Left cardiac atrium (tissue), 4 donors: ENCODE measurements around the gene OR2W3. TPM values are rescaled to one million over a fixed set of nuclear protein-coding genes. Genes with fewer than 3 reads are reported as not detected.

ENCODE experiments used
- ATAC-seq, 2 donors: fragments of 200-7000 bp; cut with Tn5 transposase; one replicate each; pipeline ENCODE4 v1.9.1; 2020; ENCODE audit warnings: mild to moderate bottlenecking in 2 of 2, moderate library complexity in 2 of 2
- DNase-seq: peaks from one replicate; pipeline ENCODE4 v3.0.0-alpha.2; 2020
- intact Hi-C, 2 donors: fragments of 100-400 bp; cut with DNase I; formaldehyde crosslinking; loops; one replicate each; pipeline versions ENCODE4 v1.14.1 to v1.15.1; 2022 to 2023
- long read RNA-seq: library from polyadenylated mRNA; unstranded; transcript quantifications from one replicate; pipeline ENCODE4 v2.0.0, GENCODE V29; 2021
- total RNA-seq, 2 donors: library from RNA; stranded (reverse); fragmentation: NEBNext Ultra II Directional; extraction: Animal tissue kit (Norgen Biotek cat#: 25700); gene quantifications; one replicate each; pipeline ENCODE4 v1.2.1, GENCODE V29; 2021
- donor health status: DM: no; HTN: yes; CAD: no.
- donor health status: DM: no; HTN: yes; CAD: no; lungs with severe emphysema.
- donor health status: DM: yes; HTN: yes; CAD: no.
- donor health status: Dilated cardiomyopathy.

Gene OR2W3
- total RNA-seq, result under 1 TPM in 1 of 2 donors, not detected in 1; 0.26 TPM
- long read RNA-seq, result 0 reads

DNA sequence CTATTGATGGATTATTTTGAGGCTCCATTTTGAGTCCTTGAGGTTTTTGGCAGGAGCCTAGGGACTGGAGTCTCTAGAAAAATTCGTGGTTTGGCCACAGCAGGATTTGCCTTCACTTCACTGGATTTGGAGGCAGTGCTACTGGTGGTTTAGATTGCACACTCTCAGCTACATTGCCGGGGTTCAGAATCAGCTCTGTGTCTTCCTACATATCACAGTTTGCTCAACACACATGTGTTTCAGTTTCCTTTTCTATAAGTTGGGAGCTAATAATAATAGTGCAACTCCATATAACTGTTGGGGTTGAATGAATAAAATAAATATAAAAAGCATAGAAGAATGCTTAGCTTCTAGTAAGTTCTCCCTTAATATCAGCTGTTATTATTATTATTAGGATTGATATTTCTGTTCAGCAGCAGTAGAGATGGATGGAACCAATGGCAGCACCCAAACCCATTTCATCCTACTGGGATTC is at the start of gene OR2W3:
OR2W3 (plus strand) TSS at position 425 of the 475 bp plus-strand sequence; CDS start at position 425, 0 bp downstream.
- ATAC-seq (no peak), DNase-seq (no peak)
- intact Hi-C loops, result no loop called here

DNA sequence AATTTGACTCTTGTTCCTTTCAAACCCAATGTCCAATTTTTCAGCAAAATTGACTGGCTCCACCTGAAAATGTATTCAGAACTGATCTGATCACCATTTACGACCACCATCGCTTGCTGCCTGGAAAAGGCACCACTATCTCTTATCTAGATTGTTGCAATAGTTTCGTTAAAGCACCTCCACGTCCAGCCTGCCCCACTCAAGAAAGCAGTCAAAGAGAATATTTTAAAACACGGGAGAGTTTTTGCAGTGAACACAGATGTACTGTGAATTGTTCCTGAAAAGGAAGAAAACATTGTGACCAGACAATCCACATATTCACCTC is 49.7 kb upstream of the OR2W3 start:
- DNase-seq (no peak), ATAC-seq (no peak)
- intact Hi-C loops, result no loop called here

DNA sequence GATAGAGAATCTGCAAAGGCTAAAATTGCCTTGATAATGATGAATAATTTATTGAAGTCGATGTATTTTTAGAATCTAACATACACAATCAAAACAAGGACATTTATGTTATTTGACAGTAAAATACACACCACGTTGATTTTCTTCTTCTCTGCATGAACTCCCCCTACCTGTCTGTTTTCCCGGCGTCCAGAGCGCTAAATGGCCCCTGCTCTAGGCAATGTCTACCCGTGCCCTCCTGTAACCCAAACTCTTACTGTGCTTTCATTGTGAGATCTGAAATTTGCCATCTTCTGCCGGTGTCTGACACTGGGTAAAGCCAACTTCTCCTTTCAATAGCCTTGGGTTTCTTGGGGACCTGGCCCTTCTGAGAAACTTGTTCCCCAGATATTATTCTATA is 47.0 kb upstream of the OR2W3 start:
- intact Hi-C loops, result no loop called here
- DNase-seq, result no peak
- no peak for ATAC-seq

DNA sequence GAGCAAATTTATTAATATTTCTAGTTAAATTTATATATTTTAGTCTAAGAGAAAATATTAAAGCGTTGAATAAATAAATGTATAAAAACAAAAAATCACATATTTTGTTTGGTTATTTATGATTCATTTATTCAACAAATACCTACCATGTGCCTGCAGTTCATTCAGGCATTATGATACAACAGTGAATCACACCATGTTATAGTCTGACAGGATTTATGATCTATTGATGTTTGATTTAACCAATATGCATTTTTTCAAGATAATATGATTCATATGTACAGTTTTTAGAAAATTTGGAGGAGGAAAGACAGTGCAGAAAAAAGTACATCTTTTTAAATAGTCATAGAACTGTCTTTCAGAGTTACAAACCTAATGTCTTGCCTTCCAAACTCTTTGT is 45.8 kb upstream of the OR2W3 start:
- DNase-seq (no peak), ATAC-seq (no peak)
- intact Hi-C loops, result no loop called here

DNA sequence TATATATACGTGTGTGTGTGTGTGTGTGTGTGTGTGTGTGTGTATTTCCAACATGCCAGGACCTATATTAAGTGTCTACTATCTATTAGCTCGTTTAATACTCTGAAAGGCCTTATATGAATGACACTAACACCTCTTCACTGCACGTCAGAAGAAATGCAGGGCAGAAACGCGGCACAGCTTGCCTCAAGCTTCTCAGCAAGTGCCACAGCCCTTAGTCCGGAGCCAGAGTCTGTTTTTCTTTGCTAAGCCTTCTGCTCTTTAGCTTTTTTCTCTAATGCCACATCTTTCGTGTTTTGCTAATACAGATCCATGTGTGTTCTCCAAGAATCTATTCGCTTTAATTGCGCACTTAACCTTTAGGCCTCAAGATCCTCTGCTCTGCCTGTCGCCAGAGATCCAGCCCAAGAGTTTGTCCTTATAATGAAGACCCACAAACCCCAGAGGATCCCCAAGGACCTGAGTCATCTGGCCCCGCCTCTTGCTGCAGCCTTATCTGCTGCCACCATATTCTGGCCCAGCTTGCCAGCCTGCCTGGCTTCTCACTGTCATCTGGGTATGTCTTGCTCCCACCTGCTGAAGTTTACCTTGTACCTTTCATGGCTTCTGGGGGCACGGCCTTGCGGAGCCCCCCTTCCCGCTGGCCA is 40.4 kb upstream of the OR2W3 start:
- DNase-seq, result no peak
- ATAC-seq, result no peak
- intact Hi-C loops, result no loop called here

DNA sequence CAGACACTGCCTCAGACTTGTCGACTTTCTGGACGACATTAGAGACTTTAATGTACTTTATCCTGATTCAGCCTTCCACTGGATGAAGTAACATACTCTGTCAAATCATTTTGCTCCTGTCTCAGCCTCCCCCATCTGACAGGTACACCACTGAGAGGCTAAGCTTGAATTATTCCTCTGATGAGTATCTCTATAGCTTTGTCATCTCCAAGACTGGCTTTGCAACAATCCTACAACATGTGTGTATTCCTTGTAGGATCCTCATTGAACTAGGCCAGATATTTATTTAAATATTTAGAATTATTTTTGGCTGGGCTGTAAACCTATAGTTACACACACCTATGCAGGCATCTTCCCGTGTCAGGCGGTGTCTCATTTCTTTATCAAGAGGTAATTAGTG is 39.5 kb upstream of the OR2W3 start:
- intact Hi-C loops, result no loop called here
- no peak for ATAC-seq
- no peak for DNase-seq

DNA sequence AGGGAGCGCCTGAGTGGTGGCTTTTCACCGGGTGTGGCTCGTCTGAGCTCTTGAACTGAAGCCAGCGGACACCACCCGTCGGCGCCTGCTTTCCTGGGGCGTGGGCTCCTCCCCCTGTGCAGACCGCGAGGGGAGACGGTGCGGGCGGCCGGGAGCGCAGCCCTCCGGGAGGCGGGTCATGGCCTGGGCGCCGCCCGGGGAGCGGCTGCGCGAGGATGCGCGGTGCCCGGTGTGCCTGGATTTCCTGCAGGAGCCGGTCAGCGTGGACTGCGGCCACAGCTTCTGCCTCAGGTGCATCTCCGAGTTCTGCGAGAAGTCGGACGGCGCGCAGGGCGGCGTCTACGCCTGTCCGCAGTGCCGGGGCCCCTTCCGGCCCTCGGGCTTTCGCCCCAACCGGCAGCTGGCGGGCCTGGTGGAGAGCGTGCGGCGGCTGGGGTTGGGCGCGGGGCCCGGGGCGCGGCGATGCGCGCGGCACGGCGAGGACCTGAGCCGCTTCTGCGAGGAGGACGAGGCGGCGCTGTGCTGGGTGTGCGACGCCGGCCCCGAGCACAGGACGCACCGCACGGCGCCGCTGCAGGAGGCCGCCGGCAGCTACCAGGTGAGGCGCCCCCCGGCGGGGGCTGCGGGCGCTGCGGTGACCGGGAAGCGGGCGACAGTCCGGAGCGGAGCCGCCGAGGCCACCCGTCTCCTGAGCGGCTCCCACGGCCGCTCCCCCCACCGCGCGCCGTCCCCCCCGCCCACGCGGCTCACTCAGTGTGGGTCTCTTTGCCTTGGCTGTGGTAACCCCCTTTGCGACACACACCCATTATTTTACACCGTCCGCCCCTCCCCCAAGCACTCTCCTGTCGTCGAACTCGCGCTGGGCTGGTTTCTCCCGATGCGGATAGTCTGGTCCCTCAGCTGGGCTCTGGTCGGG is 38.1 kb upstream of the OR2W3 start, which contains the start of gene TRIM58:
TRIM58 (plus strand) TSS at position 119 of the 916 bp plus-strand sequence; CDS start at position 179, 60 bp downstream.
- ATAC-seq (peak in 1 of 2 donors; percentile 79), DNase-seq (peak; percentile 26)
- intact Hi-C loops, result no loop called here

DNA sequence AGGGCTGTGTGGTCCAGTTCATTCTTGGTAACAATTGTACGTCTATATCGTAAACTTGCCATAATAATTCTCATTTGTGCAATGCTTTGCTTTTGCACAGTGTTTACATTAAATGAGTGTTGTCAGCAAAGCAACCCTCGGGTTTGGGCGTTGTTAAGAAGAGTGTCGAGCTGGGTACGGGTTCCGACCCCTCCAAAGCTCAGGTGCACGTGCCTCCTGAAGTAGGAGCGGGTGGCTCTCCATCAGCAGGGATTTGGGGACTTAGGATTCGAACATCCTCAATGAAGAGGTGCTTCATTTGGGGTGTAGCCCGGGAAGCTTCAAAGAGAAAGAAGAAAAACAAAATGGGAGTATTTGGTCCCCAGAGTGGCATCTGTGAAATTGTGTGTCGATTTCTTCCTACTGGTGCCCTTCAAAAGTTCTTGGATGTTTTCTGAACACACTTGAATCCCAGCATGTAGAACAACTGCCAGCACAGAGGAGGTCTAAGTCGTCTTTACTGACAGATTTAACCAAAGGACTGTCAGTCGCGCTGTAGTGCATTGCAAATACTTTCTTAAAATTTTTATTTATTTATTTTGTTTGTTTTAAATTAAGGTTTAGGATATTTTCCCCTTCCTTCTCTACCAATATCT is 37.3 kb upstream of the OR2W3 start:
- intact Hi-C loops, result no loop called here
- no peak for DNase-seq
- no peak for ATAC-seq

DNA sequence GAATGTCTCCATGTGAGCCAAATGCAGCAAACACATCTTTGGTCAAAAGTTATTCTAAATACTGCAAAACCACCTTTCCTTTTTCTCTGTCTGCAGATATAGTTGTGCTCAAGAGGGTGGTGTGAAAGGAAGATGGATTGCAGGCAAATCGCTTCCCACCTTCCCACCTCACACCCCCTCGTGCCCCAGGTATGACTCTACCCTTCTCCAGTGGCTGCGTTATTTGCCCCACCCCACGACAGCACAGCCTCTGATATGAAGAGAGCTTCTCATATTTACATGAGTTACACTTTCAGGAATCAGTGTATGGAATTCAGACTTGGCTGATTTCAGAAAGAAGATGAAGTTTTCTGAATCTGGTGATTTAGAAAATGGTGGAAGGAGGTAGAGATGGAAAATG is 32.6 kb upstream of the OR2W3 start:
- ATAC-seq, result no peak
- no peak for DNase-seq
- intact Hi-C loops, result no loop called here

DNA sequence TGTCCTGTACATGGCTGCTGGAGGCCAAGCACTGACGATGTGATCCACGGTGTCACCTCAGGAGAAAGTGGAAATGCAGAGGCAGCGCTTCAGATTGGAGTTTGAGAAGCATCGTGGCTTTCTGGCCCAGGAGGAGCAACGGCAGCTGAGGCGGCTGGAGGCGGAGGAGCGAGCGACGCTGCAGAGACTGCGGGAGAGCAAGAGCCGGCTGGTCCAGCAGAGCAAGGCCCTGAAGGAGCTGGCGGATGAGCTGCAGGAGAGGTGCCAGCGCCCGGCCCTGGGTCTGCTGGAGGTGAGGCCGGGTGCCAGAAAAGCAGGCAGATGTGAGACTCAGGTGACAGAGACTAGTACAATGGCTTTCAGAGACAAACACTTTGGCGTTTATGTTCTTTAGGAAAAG is 30.7 kb upstream of the OR2W3 start:
- intact Hi-C loops, result no loop called here
- DNase-seq (no peak), ATAC-seq (no peak)

DNA sequence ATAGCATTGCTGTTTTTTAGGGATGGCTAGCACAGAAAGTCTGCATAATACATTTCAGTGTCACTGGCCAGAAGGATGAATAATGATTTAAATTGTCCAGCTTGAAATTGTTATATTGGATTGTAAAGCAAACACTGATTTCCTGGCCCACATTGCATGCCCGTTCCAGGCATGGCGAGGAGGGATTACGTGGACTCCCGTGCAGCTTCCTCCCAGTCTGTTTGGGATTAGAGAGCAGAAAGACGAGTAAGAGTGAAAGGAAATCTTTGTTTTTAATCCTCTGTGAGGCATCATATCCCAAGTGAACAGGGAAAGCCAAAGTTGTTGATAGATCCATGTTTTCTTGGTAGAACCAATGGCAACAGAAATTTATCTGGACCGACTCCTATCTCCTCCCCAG is 30.0 kb upstream of the OR2W3 start:
- DNase-seq, result no peak
- intact Hi-C loops, result no loop called here
- ATAC-seq, result no peak

DNA sequence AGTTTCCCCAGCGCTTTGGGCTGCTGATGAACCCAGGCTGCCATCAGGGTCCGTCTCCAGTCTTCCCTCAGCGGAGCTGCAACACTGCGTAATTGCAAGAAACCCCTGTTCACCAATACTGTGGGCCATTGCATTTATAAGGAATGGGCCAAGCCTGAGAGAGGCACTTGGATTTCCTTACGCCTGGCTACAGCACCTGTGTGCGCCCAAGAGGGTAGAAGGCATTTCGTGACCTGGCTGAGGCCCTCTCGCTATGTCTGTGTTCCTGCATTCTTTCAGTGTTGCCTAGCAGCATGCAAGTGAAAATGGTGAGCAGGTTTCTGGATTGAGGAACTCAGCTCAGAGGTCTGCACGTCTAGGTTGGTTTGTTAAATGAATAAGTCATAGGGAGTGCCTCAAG is 12.0 kb upstream of the OR2W3 start:
- no peak for DNase-seq
- ATAC-seq, result no peak
- intact Hi-C loops, result no loop called here

DNA sequence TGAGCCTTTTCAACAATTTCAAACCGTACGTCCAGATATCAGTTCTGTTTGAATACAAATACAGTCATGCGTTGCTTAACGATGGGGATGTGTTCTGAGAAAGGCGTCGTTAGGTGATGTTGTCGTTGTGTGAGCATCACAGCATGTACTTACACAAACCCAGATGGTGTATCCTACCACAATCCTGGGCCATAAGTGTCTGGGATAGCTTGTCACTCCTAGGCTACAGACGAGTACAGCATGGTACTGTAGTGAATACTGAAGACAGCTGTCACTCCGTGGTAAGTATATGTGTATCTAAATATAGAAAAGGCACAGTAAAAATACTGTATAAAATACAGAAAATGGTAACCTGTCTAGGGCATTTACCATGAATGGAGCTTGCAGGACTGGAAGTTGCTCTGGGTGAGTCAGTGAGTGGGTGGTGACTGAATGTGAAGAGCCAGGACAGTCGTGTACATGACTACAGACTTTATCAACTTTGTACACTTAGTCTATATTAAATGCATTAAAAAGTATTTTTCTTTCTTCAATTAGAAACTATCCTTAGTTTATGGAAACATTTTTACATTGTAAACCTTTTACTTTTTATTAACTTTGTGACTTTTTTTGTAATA is 10.5 kb upstream of the OR2W3 start:
- no peak for ATAC-seq
- intact Hi-C loops, result no loop called here
- no peak for DNase-seq

DNA sequence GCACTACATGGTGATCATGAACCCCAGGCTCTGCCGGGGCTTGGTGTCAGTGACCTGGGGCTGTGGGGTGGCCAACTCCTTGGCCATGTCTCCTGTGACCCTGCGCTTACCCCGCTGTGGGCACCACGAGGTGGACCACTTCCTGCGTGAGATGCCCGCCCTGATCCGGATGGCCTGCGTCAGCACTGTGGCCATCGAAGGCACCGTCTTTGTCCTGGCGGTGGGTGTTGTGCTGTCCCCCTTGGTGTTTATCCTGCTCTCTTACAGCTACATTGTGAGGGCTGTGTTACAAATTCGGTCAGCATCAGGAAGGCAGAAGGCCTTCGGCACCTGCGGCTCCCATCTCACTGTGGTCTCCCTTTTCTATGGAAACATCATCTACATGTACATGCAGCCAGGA is 589 bp downstream of the OR2W3 start:
- ATAC-seq, result no peak
- intact Hi-C loops, result no loop called here
- DNase-seq, result no peak

DNA sequence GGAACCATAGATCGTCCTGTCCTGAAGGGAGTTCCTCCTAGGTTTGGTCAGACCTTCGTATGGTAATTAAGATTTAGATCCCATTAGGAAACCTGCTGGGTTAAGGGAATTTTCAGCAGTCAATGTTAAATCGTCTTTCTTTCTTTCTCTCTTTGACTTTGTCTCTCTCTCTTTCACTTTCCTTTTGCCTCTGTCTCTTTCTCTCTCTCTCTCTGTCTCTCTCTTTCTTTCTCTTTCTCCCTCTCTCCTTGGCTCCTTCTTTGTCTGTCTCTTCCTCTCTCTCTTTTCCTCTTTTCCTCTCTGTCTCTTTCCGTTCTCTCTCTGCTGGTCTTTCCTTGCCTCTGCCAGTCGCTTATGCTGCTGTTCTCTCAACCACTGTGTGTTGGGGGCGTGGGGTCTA is 8.7 kb downstream of the OR2W3 start:
- no peak for ATAC-seq
- DNase-seq, result no peak
- intact Hi-C loops, result no loop called here

DNA sequence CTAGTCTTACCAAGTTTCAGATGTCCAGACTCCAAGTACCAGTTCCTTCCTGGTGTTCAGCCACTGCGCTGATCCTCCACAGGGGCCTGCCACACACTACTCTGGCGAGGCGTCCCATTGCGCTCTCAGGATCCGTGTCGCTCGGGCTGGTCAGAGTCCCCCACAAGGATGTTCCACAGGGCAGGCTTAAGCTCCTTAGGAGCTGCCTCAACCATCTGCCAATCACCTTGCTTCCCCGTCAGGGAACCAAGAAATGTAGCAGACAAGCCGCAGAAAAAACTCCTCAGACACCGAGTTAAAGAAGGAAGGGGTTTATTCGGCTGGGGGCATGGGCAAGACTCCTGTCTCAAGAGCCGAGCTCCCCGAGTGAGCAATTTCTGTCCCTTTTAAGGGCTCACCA is 9.8 kb downstream of the OR2W3 start:
- intact Hi-C loops, result no loop called here
- no peak for ATAC-seq
- DNase-seq, result no peak

DNA sequence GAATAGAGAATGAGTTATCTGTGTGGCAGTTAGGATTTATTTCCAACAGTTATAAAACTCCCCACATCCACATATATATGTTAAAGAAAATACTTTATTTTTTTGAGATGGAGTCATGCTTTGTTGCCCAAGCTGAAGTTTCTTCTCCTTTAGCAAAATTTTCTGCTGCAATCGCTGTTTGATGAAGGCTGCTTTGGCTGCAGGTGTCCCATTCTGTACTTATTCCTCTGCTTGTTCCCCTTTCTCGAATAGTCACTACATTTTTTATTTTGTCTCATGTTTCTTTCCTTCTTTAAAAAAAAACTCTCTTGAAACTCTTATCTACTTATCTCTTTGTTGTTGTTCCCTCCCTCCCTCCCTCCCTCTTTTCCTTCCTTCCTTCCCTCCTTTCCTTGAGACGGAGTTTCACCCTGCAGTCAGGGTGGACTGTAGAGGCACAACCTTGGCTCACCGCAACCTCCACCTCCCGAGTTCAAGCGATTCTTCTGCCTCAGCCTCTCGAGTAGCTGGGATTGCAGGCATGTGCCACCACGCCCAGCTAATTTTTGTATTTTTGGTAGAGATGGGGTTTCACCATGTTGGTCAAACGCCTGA is 10.6 kb downstream of the OR2W3 start:
- DNase-seq (no peak), ATAC-seq (no peak)
- intact Hi-C loops, result no loop called here

DNA sequence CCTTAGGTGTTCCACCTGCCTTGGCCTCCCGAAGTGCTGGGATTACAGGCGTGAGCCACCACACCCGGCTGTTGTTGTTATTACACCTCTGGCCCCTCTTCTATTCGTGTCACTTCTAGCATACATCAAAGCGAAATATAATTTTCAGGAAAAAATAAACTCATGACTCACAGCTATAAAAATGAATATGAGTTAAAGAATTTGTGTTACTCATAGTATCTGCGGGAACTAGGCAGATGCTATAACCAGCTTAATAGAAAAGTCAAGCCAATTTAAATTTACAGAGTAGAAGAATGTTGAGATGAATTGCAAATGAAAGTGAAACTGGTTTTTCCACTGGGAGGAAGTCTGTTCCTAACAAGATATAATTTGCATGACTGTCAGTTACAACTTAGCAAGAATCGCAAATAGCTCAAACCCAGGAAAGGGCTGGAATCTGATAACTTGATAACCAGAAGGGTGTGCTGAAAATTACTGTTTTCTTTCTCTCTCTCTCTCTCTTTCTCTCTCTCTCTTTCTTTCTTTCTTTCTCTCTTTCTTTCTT is 11.2 kb downstream of the OR2W3 start:
- DNase-seq (no peak), ATAC-seq (peak in 1 of 2 donors; percentile 81)
- intact Hi-C loops, result no loop called here

DNA sequence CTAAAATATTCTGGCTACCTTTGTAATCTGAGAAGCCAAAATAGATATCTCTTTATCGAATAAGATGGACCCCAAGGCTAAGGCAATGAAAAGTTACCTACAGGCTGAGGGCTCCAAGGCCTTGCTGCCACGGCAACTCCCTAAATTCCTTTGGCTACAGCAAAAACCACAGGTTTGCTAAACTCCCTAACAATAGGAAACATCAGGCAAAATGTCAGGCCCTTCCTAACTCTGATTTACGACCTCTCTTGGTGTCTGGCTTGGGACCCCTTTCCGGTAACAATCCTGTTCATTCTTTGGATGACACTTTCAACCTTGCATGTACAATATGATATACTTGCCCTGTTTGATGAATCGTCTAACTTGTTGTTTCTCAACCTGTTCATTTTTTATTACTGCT is 13.4 kb downstream of the OR2W3 start:
- ATAC-seq (no peak), DNase-seq (no peak)
- intact Hi-C loops, result no loop called here
